ENCODE results near the gene VAPA.

VAPA gene

GRCh38 chr18:9914584-9915290, 921 bp downstream of the VAPA start:
- Histone ChIP-seq H2AFZ (ENCODE audit: low read length, unreplicated experiment) (no peak overlapping the region), H3K4me1 (ENCODE audit: control insufficient read depth, insufficient read depth, low read length, unreplicated experiment) (peaks cover 34% of the 10 kb centered on the region), H3K36me3 (ENCODE audit: insufficient read depth, low read length) (no peaks in the 10 kb centered on the region), H3K27ac (ENCODE audit: low read depth, low read length) (peak overlapping the region; percentile 95), H3K79me2 (ENCODE audit: control insufficient read depth, insufficient read depth, low read length, unreplicated experiment) (peaks cover 56% of the 10 kb centered on the region), H3K27me3 (ENCODE audit: insufficient read depth, low read length) (no peaks in the 10 kb centered on the region), H3K4me3 (ENCODE audit: low read depth, low read length) (peak overlapping the region; percentile 88)

- no peaks in the 10 kb centered on the region for H3K27me3 ChIP-seq (ENCODE audit: insufficient read depth, low read length)
- peak overlapping the region; percentile 88 for H3K4me3 ChIP-seq (ENCODE audit: low read depth, low read length)
- H3K27ac ChIP-seq (ENCODE audit: low read depth, low read length): peak overlapping the region; percentile 95
- no peaks in the 10 kb centered on the region for H3K36me3 ChIP-seq (ENCODE audit: insufficient read depth, low read length)
- H3K4me1 ChIP-seq (ENCODE audit: control insufficient read depth, insufficient read depth, low read length, unreplicated experiment): peaks cover 36% of the 10 kb centered on the region
- no peak overlapping the region for H2AFZ ChIP-seq (ENCODE audit: low read length, unreplicated experiment)
- H3K79me2 ChIP-seq (ENCODE audit: control insufficient read depth, insufficient read depth, low read length, unreplicated experiment): peaks cover 64% of the 10 kb centered on the region
Measured at GRCh38 chr18:9915291-9916076, 1.7 kb downstream of the VAPA start.

DNA sequence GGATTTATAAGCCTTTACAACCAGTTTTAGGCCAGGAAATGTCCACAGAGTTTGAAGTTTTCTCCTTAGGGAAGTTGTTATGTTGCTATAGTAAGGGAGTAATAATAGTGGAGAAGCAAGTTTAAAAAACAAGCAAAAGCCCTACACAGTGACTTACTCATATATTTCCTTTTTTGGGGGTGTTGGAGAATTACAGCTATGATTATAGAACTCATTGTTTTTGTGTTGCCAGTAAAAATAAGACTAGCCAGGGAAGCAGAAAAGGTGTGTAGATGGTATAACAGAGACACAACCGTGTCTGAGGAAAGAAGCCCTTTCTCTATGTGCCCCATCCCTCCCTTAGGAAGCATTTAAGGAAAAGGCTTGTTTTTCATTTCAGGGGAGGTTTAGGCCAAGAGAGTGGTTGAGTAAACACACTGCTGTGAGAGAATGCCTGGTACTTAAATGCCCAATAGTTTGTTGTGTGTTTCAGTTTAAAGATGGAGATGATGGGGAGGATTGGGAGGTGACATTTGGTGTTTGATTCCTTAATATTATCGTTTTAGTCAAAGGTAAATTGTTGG, 2.3 kb downstream of the VAPA start:
- peaks cover 36% of the 10 kb centered on the region for H3K4me1 ChIP-seq (ENCODE audit: control insufficient read depth, insufficient read depth, low read length, unreplicated experiment)
- no peaks in the 10 kb centered on the region for H3K36me3 ChIP-seq (ENCODE audit: insufficient read depth, low read length)
- peak overlapping the region; percentile 95 for H3K27ac ChIP-seq (ENCODE audit: low read depth, low read length)
- peaks cover 71% of the 10 kb centered on the region for H3K79me2 ChIP-seq (ENCODE audit: control insufficient read depth, insufficient read depth, low read length, unreplicated experiment)
- no peaks in the 10 kb centered on the region for H3K27me3 ChIP-seq (ENCODE audit: insufficient read depth, low read length)
- peak overlapping the region; percentile 88 for H3K4me3 ChIP-seq (ENCODE audit: low read depth, low read length)
- H2AFZ ChIP-seq (ENCODE audit: low read length, unreplicated experiment): no peak overlapping the region

- Histone ChIP-seq H3K4me3 (ENCODE audit: low read depth, low read length) (peak overlapping the region; percentile 88), H3K27ac (ENCODE audit: low read depth, low read length) (peak overlapping the region; percentile 95), H2AFZ (ENCODE audit: low read length, unreplicated experiment) (no peak overlapping the region), H3K27me3 (ENCODE audit: insufficient read depth, low read length) (no peaks in the 10 kb centered on the region), H3K79me2 (ENCODE audit: control insufficient read depth, insufficient read depth, low read length, unreplicated experiment) (peaks cover 77% of the 10 kb centered on the region), H3K4me1 (ENCODE audit: control insufficient read depth, insufficient read depth, low read length, unreplicated experiment) (peaks cover 36% of the 10 kb centered on the region), H3K36me3 (ENCODE audit: insufficient read depth, low read length) (no peaks in the 10 kb centered on the region)
Measured at GRCh38 chr18:9916808-9917207, 3.0 kb downstream of the VAPA start.

GRCh38 chr18:9918016-9918680, 4.3 kb downstream of the VAPA start:
- peak overlapping the region; percentile 21 for H3K27ac ChIP-seq (ENCODE audit: low read depth, low read length)
- peaks cover 7% of the 10 kb centered on the region; the same call in 1 of the 2 replicates for H3K36me3 ChIP-seq (ENCODE audit: insufficient read depth, low read length)
- H3K27me3 ChIP-seq (ENCODE audit: insufficient read depth, low read length): no peaks in the 10 kb centered on the region
- peaks cover 90% of the 10 kb centered on the region for H3K79me2 ChIP-seq (ENCODE audit: control insufficient read depth, insufficient read depth, low read length, unreplicated experiment)
- peaks cover 39% of the 10 kb centered on the region for H3K4me1 ChIP-seq (ENCODE audit: control insufficient read depth, insufficient read depth, low read length, unreplicated experiment)
- H3K4me3 ChIP-seq (ENCODE audit: low read depth, low read length): peak overlapping the region; percentile 35
- H2AFZ ChIP-seq (ENCODE audit: low read length, unreplicated experiment): no peak overlapping the region

DNA sequence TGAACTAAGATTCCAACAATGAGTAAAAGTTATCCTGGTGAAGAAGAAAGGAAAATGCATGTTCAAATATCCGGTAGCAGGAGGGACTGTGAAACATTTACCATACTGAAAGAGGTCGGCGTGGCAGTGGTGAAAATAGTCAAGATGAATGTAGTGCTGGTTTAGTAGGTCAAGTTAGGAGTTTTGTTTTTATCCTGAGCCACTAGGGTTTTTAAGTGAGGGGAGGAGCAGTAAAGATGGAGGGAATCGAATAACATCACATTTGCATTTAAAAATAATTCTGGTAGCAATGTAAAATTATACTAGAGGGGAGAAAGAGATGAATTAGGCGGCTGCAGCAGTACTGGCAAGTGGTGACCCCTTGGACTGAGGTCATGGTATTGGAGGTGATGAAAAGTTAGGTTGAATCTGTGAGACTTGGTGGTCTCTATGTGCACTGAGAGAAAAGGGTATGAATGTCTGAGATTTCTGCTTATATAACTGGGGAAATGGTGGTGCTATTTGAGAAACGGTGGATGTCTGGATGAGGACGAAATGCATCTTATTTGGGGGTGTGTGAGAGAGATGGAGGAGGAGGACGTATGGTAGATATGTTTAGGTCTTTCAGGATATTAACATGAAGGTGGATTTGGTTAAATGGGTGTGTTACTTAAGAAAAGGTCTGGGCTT, 5.9 kb downstream of the VAPA start:
- Histone ChIP-seq H3K4me1 (ENCODE audit: control insufficient read depth, insufficient read depth, low read length, unreplicated experiment) (peaks cover 49% of the 10 kb centered on the region), H3K4me3 (ENCODE audit: low read depth, low read length) (no peak overlapping the region), H3K79me2 (ENCODE audit: control insufficient read depth, insufficient read depth, low read length, unreplicated experiment) (peaks cover 99% of the 10 kb centered on the region), H3K27me3 (ENCODE audit: insufficient read depth, low read length) (no peaks in the 10 kb centered on the region), H3K36me3 (ENCODE audit: insufficient read depth, low read length) (peaks cover 7% of the 10 kb centered on the region; the same call in 1 of the 2 replicates), H2AFZ (ENCODE audit: low read length, unreplicated experiment) (no peak overlapping the region), H3K27ac (ENCODE audit: low read depth, low read length) (no peak overlapping the region)

GRCh38 chr18:9922592-9923311, 8.9 kb downstream of the VAPA start:
- no peaks in the 10 kb centered on the region for H3K27me3 ChIP-seq (ENCODE audit: insufficient read depth, low read length)
- H2AFZ ChIP-seq (ENCODE audit: low read length, unreplicated experiment): no peak overlapping the region
- peaks cover 99% of the 10 kb centered on the region for H3K79me2 ChIP-seq (ENCODE audit: control insufficient read depth, insufficient read depth, low read length, unreplicated experiment)
- H3K4me3 ChIP-seq (ENCODE audit: low read depth, low read length): no peak overlapping the region
- peaks cover 53% of the 10 kb centered on the region for H3K4me1 ChIP-seq (ENCODE audit: control insufficient read depth, insufficient read depth, low read length, unreplicated experiment)
- no peak overlapping the region for H3K27ac ChIP-seq (ENCODE audit: low read depth, low read length)
- H3K36me3 ChIP-seq (ENCODE audit: insufficient read depth, low read length): peaks cover 7% of the 10 kb centered on the region; the same call in 1 of the 2 replicates

DNA sequence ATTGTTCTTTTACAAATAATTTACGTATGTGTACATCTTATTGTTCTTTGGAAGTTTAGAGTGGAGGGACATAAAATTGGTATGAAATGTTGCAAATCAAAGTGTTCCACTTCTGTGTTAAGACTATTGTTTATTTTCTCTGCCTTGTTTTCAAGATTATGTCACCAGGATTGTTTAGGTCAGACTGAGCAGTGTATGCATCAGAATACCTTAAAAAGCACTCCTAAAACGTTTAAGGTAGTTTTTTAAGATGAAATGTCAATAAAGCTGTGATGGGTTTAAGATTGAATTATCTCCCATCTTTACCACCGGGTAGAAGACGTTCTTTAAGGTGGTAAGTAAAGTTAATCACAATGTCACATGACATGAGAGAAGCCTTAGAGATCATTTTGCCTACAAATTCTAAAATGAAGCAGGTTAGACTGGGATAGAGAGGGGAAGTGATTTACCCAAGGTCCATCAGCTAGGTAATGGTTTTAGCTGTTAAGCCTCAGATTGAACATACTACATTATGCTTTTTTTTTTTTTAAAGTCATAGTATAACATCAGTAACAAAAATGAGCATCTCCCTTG, 10.6 kb downstream of the VAPA start:
- H3K79me2 ChIP-seq (ENCODE audit: control insufficient read depth, insufficient read depth, low read length, unreplicated experiment): peaks cover 99% of the 10 kb centered on the region
- peaks cover 7% of the 10 kb centered on the region; the same call in 1 of the 2 replicates for H3K36me3 ChIP-seq (ENCODE audit: insufficient read depth, low read length)
- H3K27me3 ChIP-seq (ENCODE audit: insufficient read depth, low read length): no peaks in the 10 kb centered on the region
- H3K4me1 ChIP-seq (ENCODE audit: control insufficient read depth, insufficient read depth, low read length, unreplicated experiment): peaks cover 40% of the 10 kb centered on the region
- peak overlapping the region; percentile 3; the same call in 1 of the 2 replicates for H3K27ac ChIP-seq (ENCODE audit: low read depth, low read length)
- H3K4me3 ChIP-seq (ENCODE audit: low read depth, low read length): no peak overlapping the region
- no peak overlapping the region for H2AFZ ChIP-seq (ENCODE audit: low read length, unreplicated experiment)

GRCh38 chr18:9925369-9925768, 11.6 kb downstream of the VAPA start:
- H2AFZ ChIP-seq (ENCODE audit: low read length, unreplicated experiment): no peak overlapping the region
- peaks cover 99% of the 10 kb centered on the region for H3K79me2 ChIP-seq (ENCODE audit: control insufficient read depth, insufficient read depth, low read length, unreplicated experiment)
- no peaks in the 10 kb centered on the region for H3K27me3 ChIP-seq (ENCODE audit: insufficient read depth, low read length)
- peak overlapping the region; percentile 1; the same call in 1 of the 2 replicates for H3K27ac ChIP-seq (ENCODE audit: low read depth, low read length)
- H3K4me3 ChIP-seq (ENCODE audit: low read depth, low read length): no peak overlapping the region
- peaks cover 7% of the 10 kb centered on the region; the same call in 1 of the 2 replicates for H3K36me3 ChIP-seq (ENCODE audit: insufficient read depth, low read length)
- H3K4me1 ChIP-seq (ENCODE audit: control insufficient read depth, insufficient read depth, low read length, unreplicated experiment): peaks cover 35% of the 10 kb centered on the region
